Ascending aorta (tissue), 2 donors: ENCODE results near the gene PFDN6. TPM values are rescaled to one million over a fixed set of nuclear protein-coding genes. Genes with fewer than 3 reads are reported as not detected.

Source experiments
- DNase-seq, 2 donors: peaks; one replicate each; pipeline ENCODE4 v3.0.0-alpha.2; 2019; ENCODE audit warnings: low spot score in 2 of 2
- H3K27ac ChIP-seq, 2 donors: fragments of 200-600 bp; sonication (generic); one replicate each; pipeline ENCODE4 v1.5.1; 2016 to 2017; ENCODE audit warnings: mild to moderate bottlenecking in 1 of 2
- H3K27me3 ChIP-seq: fragments of 200-600 bp; sonication (generic); one replicate; pipeline ENCODE4 v1.5.1; 2017
- H3K36me3 ChIP-seq, 2 donors: fragments of 200-600 bp; sonication (generic); one replicate each; pipeline ENCODE4 v1.5.1; 2016
- H3K4me1 ChIP-seq, 2 donors: fragments of 200-600 bp; sonication (generic); one replicate each; pipeline ENCODE4 v1.5.1; 2016 to 2017; ENCODE audit warnings: mild to moderate bottlenecking in 1 of 2
- H3K4me3 ChIP-seq, 2 donors: fragments of 200-600 bp; sonication (generic); one replicate each; pipeline ENCODE4 v1.5.1; 2016 to 2017; ENCODE audit warnings: mild to moderate bottlenecking in 1 of 2
- H3K9me3 ChIP-seq, 2 donors: fragments of 200-600 bp; sonication (generic); one replicate each; pipeline ENCODE4 v1.5.1; 2016
- intact Hi-C: fragments of 100-400 bp; cut with DNase I; formaldehyde crosslinking; loops from one replicate; pipeline ENCODE4 v1.15.1; 2023
- total RNA-seq: library from RNA; depleted of rRNA; stranded (reverse); fragments of >200 nt; gene quantifications from one replicate; pipeline ENCODE4 v1.1.0, GENCODE V29; 2016
- TF ChIP-seq, protein P1 (sequence below), 3 experiments: fragments of 200-600 bp in 2 of 3; fragments of 450-650 bp in 1 of 3; sonication (generic) in 2 of 3; IDR thresholded peaks; one replicate each; pipeline ENCODE4 v1.5.1; 2016 to 2019; ENCODE audit warnings: antibody characterized with exemption in 3 of 3, mild to moderate bottlenecking in 1 of 3, moderate library complexity in 1 of 3

The PFDN6 gene
- total RNA-seq, 1 donor from 2014 or later, result 11.3 TPM

DNA sequence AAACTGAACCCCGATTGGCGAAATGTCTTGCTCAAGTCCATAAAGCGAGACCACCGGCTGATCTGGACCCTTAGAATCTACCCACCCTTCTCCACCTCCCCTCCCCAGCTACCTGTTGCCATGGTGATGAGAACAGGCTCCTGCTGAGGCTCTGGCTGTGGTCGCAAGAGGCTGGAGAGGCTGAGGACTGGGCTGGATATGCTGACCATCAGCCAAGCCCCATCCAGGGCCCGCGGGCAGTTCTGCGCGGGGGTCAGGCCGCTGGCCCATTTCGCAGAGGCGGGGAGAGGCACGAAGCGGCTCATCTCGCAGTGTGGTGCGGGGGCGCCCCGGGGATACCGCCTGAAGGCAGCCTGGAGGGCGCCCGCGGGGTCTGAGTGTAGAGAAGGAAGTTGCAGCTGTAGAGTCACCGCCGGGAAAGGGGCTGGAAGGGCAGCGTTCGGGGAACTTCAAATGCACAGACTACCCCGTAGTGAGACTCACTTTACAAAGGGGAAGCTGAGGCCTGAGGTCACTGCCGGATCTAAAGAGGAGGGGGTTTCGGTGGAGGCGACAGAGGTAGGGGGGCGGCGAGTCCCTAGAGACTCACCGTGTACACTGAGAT is 23.8 kb downstream of the PFDN6 start:
- TF ChIP-seq, protein P1, sequence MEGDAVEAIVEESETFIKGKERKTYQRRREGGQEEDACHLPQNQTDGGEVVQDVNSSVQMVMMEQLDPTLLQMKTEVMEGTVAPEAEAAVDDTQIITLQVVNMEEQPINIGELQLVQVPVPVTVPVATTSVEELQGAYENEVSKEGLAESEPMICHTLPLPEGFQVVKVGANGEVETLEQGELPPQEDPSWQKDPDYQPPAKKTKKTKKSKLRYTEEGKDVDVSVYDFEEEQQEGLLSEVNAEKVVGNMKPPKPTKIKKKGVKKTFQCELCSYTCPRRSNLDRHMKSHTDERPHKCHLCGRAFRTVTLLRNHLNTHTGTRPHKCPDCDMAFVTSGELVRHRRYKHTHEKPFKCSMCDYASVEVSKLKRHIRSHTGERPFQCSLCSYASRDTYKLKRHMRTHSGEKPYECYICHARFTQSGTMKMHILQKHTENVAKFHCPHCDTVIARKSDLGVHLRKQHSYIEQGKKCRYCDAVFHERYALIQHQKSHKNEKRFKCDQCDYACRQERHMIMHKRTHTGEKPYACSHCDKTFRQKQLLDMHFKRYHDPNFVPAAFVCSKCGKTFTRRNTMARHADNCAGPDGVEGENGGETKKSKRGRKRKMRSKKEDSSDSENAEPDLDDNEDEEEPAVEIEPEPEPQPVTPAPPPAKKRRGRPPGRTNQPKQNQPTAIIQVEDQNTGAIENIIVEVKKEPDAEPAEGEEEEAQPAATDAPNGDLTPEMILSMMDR (IDR thresholded peaks at IDR 0.05), result no peak
- H3K4me1 ChIP-seq, result peaks cover 0 to 25% of the 10 kb centered on the region in 2 donors
- intact Hi-C loops, result loop anchor here (2.0 to 10.0 kb wide), 2 partner anchors 14 to 1648 kb away; partner anchors contain the start of genes C6orf47, CSNK2B, GPANK1 and LY6G5B
- DNase-seq, result peak in 1 of 2 donors; percentile 80
- H3K9me3 ChIP-seq, result no peaks in the 10 kb centered on the region
- H3K27me3 ChIP-seq, result no peaks in the 10 kb centered on the region
- peak overlapping the region; percentile 87 to 97 for H3K27ac ChIP-seq
- H3K36me3 ChIP-seq, result peaks cover 5% of the 10 kb centered on the region in 2 donors
- H3K4me3 ChIP-seq, result peak overlapping the region; percentile 60 to 82

DNA sequence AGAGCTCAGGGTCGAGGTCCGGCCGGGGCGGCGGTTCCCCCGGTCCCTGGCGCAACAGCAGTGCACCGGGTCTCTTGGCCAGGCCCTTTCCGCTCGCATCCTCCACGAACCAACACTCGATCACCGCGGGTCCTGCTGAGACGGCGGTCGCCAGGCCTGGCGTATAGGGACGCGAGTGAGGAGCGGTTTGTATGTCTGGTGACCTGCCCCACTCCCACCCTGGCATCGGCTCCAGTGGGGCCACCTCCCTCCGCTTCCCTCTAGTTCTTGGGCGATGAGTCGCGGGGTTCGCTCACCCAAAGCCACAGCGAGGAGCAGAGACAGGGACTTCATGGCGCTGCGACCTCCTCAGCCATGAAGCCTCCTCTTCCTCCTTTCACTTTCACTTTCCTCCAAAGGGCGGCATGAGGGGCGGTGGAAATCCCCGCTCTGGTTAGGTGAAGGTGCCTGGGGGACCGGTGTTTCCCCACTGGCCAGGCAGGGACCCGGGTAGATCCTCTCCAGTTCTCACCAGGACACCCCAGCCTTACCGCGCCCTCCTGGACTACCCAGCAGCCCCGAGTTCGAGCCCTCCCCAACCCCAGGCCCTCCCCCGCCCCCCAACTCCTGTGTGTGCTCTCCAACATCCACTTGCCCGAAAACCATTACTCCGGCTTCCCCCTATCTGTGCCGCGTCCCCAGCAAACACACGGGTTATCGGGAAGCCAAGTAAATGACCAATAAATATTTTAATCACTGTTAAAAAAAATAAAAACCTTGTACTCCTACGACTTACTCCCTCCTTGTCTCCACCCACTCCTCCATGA is 24.5 kb downstream of the PFDN6 start, which contains the start of gene TAPBP:
Gene TAPBP, minus strand, starts transcription at position 370 of the 806 bp plus-strand sequence. Its CDS starts 37 bp downstream, at position 333.
- Histone ChIP-seq H3K36me3 (peaks cover 6 to 7% of the 10 kb centered on the region in 2 donors), H3K27me3 (no peaks in the 10 kb centered on the region), H3K27ac (peak within 1 kb of the TSS; percentile 87 to 97), H3K9me3 (no peaks in the 10 kb centered on the region), H3K4me1 (peaks cover 0 to 32% of the 10 kb centered on the region in 2 donors), H3K4me3 (peak within 1 kb of the TSS; percentile 60 to 82)
- peak in 1 of 2 donors; percentile 78 for DNase-seq
- TF ChIP-seq, protein P1 (IDR thresholded peaks at IDR 0.05), result no peak
- intact Hi-C loops, result loop anchor here (2.0 to 10.0 kb wide), 2 partner anchors 15 to 1649 kb away; partner anchors contain the start of genes C6orf47, CSNK2B, GPANK1 and LY6G5B

DNA sequence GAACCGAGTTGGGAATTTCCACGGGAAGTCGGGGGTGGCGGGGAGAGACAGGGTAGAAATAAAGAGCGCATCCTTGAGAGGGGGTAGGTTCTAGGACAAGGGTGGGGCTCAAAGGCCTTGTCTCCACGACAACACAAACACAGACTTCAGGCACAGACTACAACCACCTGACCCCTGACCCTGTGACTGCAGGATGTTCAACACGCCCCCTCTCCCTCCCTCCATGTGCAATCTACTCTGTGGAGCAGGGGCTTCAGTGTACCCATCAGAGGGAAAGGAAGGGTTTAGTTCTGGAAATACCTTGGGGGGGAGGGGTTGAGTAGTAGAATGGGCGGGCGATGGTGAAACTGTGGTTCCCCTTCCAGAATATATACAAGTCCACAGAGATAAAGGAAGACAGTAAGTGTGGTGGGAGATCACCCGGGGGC is 25.1 kb downstream of the PFDN6 start:
- no peaks in the 10 kb centered on the region for H3K9me3 ChIP-seq
- intact Hi-C loops, result loop anchor here (10.0 kb wide), 1 partner anchor 1650 kb away; the partner anchor contains the start of genes C6orf47, CSNK2B, GPANK1 and LY6G5B
- peak in 1 of 2 donors; percentile 87 for DNase-seq
- no peaks in the 10 kb centered on the region for H3K27me3 ChIP-seq
- peaks cover 0 to 36% of the 10 kb centered on the region in 2 donors for H3K4me1 ChIP-seq
- TF ChIP-seq, protein P1 (IDR thresholded peaks at IDR 0.05), result no peak
- peaks cover 11 to 14% of the 10 kb centered on the region in 2 donors for H3K36me3 ChIP-seq
- peak overlapping the region; percentile 60 to 82 for H3K4me3 ChIP-seq
- peak overlapping the region; percentile 87 to 97 for H3K27ac ChIP-seq

DNA sequence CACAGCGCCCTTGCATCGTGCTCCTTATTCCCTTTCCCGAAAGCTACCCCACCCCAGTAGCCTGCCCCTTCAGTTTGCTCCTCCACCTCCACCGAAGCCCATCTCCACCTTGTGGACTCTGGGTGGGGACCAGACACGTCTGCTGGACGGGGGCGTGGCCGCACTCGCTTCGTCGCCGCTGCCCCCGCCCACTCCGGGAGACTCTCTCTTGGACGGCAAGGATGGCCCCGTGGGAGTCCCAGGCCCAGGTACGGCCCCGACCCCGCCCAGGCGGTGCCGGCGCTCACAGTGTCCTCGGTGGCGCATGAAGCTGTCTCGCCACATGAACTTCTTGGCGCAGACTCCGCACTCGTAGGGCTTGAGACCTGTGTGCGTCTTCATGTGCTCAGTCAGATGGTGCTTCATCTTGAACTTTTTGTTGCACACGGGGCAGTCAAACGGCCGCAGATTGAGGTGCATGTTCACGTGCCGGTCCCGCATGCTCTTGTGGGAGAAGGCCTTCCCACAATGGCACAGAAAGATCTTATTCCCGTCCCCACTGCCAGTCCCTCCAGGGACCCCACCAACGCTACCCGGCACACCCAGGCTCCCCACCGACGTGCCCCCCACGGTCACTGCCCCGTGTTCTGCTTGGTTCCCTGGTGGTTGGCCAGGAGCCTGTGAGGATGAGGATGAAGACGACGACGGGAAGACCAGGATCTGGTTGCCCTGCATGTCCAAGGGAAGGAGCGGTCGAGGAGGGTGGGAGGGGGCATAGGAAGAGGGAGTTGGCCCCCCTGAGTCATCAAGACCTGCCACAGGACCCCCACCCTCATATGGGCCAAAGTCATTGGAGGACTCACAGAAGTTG is 25.8 kb downstream of the PFDN6 start:
- TF ChIP-seq, protein P1 (IDR thresholded peaks at IDR 0.05), result no peak
- Histone ChIP-seq H3K27me3 (no peaks in the 10 kb centered on the region), H3K4me1 (peaks cover 0 to 41% of the 10 kb centered on the region in 2 donors), H3K9me3 (no peaks in the 10 kb centered on the region), H3K4me3 (peak overlapping the region in 1 of 2 donors; percentile 82), H3K36me3 (peaks cover 17 to 18% of the 10 kb centered on the region in 2 donors), H3K27ac (peak overlapping the region; percentile 87 to 97)
- intact Hi-C loops, result loop anchor here (5.0 to 10.0 kb wide), 2 partner anchors 113 to 1650 kb away; partner anchors contain the start of genes C6orf47, CSNK2B, GPANK1 and HSD17B8
- DNase-seq, result no peak
